H1 (cell line): ENCODE measurements around the gene SMYD4. TPM values are rescaled to one million over a fixed set of nuclear protein-coding genes. Genes with fewer than 3 reads are reported as not detected.

Source experiments
- CTCF ChIA-PET: fragments of 300-600 bp; sonication (Branson Sonifier 250); formaldehyde crosslinking; loops from one replicate; lab custom pipeline; 2021; ENCODE audit not compliant: partially characterized antibody; lab: Charles Lee
- POLR2A ChIA-PET: fragments of 300-600 bp; sonication (Branson Sonifier 250); formaldehyde crosslinking; loops from one replicate; lab custom pipeline; 2021; ENCODE audit warnings: inconsistent platforms; ENCODE audit not compliant: partially characterized antibody; lab: Charles Lee
- DNase-seq, 2 experiments: peaks; one replicate each; pipeline versions ENCODE4 v3.0.0 to v3.0.0-alpha.2; 2010 to 2022; ENCODE audit warnings: low spot score in 2 of 2, low read depth in 1 of 2, mixed read lengths in 1 of 2
- FAIRE-seq: peaks from 2 replicates; lab custom pipeline; 2011; peaks lifted over from hg19 to GRCh38; lab: Jason Lieb, UNC
- H2AFZ ChIP-seq: 2 replicates; pipeline ENCODE4 v1.8.1; 2012; ENCODE audit warnings: low read length, inconsistent platforms
- H2AK5ac ChIP-seq: 2 replicates; pipeline ENCODE4 v1.6.1; 2013; ENCODE audit warnings: low read depth, low read length
- H2BK120ac ChIP-seq: replicated peaks from 2 replicates; pipeline ENCODE3; 2013; ENCODE audit warnings: low read depth, low read length, inconsistent platforms
- H2BK12ac ChIP-seq: 2 replicates; pipeline ENCODE4 v1.6.1; 2013; ENCODE audit warnings: low read depth, low read length
- H2BK15ac ChIP-seq: 2 replicates; pipeline ENCODE4 v1.6.1; 2013; ENCODE audit warnings: low read length
- H2BK20ac ChIP-seq: 2 replicates; pipeline ENCODE4 v1.6.1; 2013; ENCODE audit warnings: low read length
- H2BK5ac ChIP-seq: 2 replicates; pipeline ENCODE4 v1.6.1; 2013; ENCODE audit warnings: low read depth, low read length
- H3K14ac ChIP-seq: 2 replicates; pipeline ENCODE4 v1.6.1; 2013; ENCODE audit warnings: inconsistent platforms; ENCODE audit not compliant: insufficient read length
- H3K18ac ChIP-seq: 2 replicates; pipeline ENCODE4 v1.6.1; 2013; ENCODE audit warnings: low read length; ENCODE audit errors: extremely low read depth
- H3K23ac ChIP-seq: 2 replicates; pipeline ENCODE4 v1.6.1; 2013; ENCODE audit warnings: inconsistent platforms; ENCODE audit not compliant: insufficient read length
- H3K23me2 ChIP-seq: 2 replicates; pipeline ENCODE4 v1.6.1; 2013; ENCODE audit warnings: low read depth, low read length
- H3K27ac ChIP-seq: 2 replicates; pipeline ENCODE4 v1.6.1; 2011; ENCODE audit warnings: low read depth, low read length, inconsistent platforms
- H3K27me3 ChIP-seq, 4 experiments: replicated peaks in 1 of 4; 1 replicate in 1 of 4; 2 replicates in 3 of 4; pipeline versions ENCODE4 v1.6.1 to v1.8.1; 2011 to 2013; ENCODE audit warnings: low read length in 3 of 4, mild to moderate bottlenecking in 3 of 4, inconsistent platforms in 2 of 4, mixed read lengths in 2 of 4, moderate library complexity in 1 of 4; ENCODE audit not compliant: control insufficient read depth in 3 of 4, insufficient read depth in 3 of 4; ENCODE audit errors: extremely low read depth in 1 of 4
- H3K36me3 ChIP-seq, 4 experiments: 2 replicates each; pipeline versions ENCODE4 v1.6.1 to v1.8.1; 2011 to 2013; ENCODE audit warnings: mild to moderate bottlenecking in 4 of 4, low read length in 3 of 4, moderate library complexity in 2 of 4, control low read depth in 1 of 4, inconsistent platforms in 1 of 4; ENCODE audit not compliant: insufficient read depth in 4 of 4, control insufficient read depth in 2 of 4
- H3K4ac ChIP-seq: replicated peaks from 2 replicates; pipeline ENCODE3; 2013; ENCODE audit warnings: low read length, low read depth, mixed read lengths, inconsistent platforms; ENCODE audit not compliant: insufficient read length
- H3K4me1 ChIP-seq, 4 experiments: replicated peaks in 1 of 4; 1 replicate in 1 of 4; 2 replicates in 3 of 4; pipeline versions ENCODE4 v1.6.1 to v1.8.1; 2011 to 2013; ENCODE audit warnings: low read length in 3 of 4, inconsistent platforms in 2 of 4, mixed read lengths in 1 of 4; ENCODE audit not compliant: insufficient read depth in 4 of 4, control insufficient read depth in 3 of 4
- H3K4me2 ChIP-seq, 2 experiments: 2 replicates each; pipeline versions ENCODE4 v1.6.1 to v1.8.1; 2011 to 2013; ENCODE audit warnings: low read depth in 2 of 2, low read length in 2 of 2, control low read depth in 1 of 2, inconsistent platforms in 1 of 2, mild to moderate bottlenecking in 1 of 2; ENCODE audit not compliant: insufficient read depth in 1 of 2
- H3K4me3 ChIP-seq, 4 experiments: fragments of 200-600, 300-600 bp in 1 of 4; sonication (generic), shearing (Covaris generic), sonication (Bioruptor Twin) in 1 of 4; 2 replicates each; pipeline versions ENCODE4 v1.5.1 to v1.8.1; 2011 to 2016; ENCODE audit warnings: low read length in 4 of 4, low read depth in 3 of 4, control low read depth in 2 of 4, inconsistent platforms in 2 of 4, mild to moderate bottlenecking in 2 of 4, mixed read lengths in 1 of 4, moderate library complexity in 1 of 4; ENCODE audit not compliant: insufficient read depth in 2 of 4; ENCODE audit errors: extremely low read depth in 1 of 4
- H3K56ac ChIP-seq: replicated peaks from 2 replicates; pipeline ENCODE3; 2013; ENCODE audit warnings: low read depth, mild to moderate bottlenecking, mixed read lengths, low read length, inconsistent platforms; ENCODE audit not compliant: insufficient read length
- H3K79me1 ChIP-seq: 2 replicates; pipeline ENCODE4 v1.6.1; 2013; ENCODE audit warnings: low read depth, low read length, control low read depth
- H3K79me2 ChIP-seq, 2 experiments: 2 replicates each; pipeline versions ENCODE4 v1.6.1 to v1.8.1; 2012 to 2013; ENCODE audit warnings: low read length in 2 of 2, mild to moderate bottlenecking in 2 of 2, inconsistent platforms in 1 of 2; ENCODE audit not compliant: insufficient read depth in 2 of 2, control insufficient read depth in 1 of 2
- H3K9ac ChIP-seq, 4 experiments: replicated peaks in 1 of 4; 1 replicate in 1 of 4; 2 replicates in 3 of 4; pipeline versions ENCODE4 v1.6.1 to v1.8.1; 2011 to 2013; ENCODE audit warnings: low read depth in 3 of 4, low read length in 3 of 4, control low read depth in 2 of 4, mild to moderate bottlenecking in 2 of 4, moderate library complexity in 2 of 4, inconsistent platforms in 1 of 4; ENCODE audit errors: extremely low read depth in 1 of 4
- H3K9me3 ChIP-seq, 2 experiments: 2 replicates each; pipeline versions ENCODE4 v1.6.1 to v1.8.1; 2012 to 2013; ENCODE audit warnings: mild to moderate bottlenecking in 2 of 2, moderate library complexity in 2 of 2, control low read depth in 1 of 2, inconsistent platforms in 1 of 2, low read depth in 1 of 2, low read length in 1 of 2, mixed read lengths in 1 of 2; ENCODE audit not compliant: insufficient read depth in 2 of 2
- H4K20me1 ChIP-seq, 2 experiments: replicated peaks in 1 of 2; 2 replicates each; pipeline versions ENCODE3 to v1.8.1; 2011 to 2013; ENCODE audit warnings: inconsistent platforms in 2 of 2, low read length in 2 of 2, mild to moderate bottlenecking in 1 of 2; ENCODE audit not compliant: insufficient read depth in 2 of 2, control insufficient read depth in 1 of 2
- H4K5ac ChIP-seq: 2 replicates; pipeline ENCODE4 v1.6.1; 2013; ENCODE audit warnings: low read length, low read depth, mixed read lengths, inconsistent platforms; ENCODE audit not compliant: insufficient read length
- H4K8ac ChIP-seq: 2 replicates; pipeline ENCODE4 v1.8.0; 2013; ENCODE audit warnings: mild to moderate bottlenecking, moderate library complexity, low read length, inconsistent platforms; ENCODE audit not compliant: insufficient read depth; ENCODE audit errors: extremely low read depth
- H4K91ac ChIP-seq: replicated peaks from 2 replicates; pipeline ENCODE3; 2013; ENCODE audit warnings: low read length, mixed read lengths, inconsistent platforms; ENCODE audit not compliant: insufficient read length
- JUN ChIP-seq: IDR thresholded peaks from 2 replicates; pipeline ENCODE4 v1.6.1; 2011; ENCODE audit warnings: low read depth, mild to moderate bottlenecking, improper control_type of control experiment, low read length
- JUND ChIP-seq: IDR thresholded peaks from 2 replicates; pipeline ENCODE4 v1.6.1; 2011; ENCODE audit warnings: mild to moderate bottlenecking, improper control_type of control experiment, low read length
- RAD21 ChIP-seq, 2 experiments: IDR thresholded peaks in 1 of 2; conservative IDR thresholded peaks in 1 of 2; 2 replicates each; pipeline ENCODE4 v1.6.1; 2011; ENCODE audit warnings: low read depth in 2 of 2, low read length in 2 of 2, improper control_type of control experiment in 1 of 2, inconsistent platforms in 1 of 2, mild to moderate bottlenecking in 1 of 2, moderate library complexity in 1 of 2
- SIRT6 ChIP-seq: IDR thresholded peaks from one replicate; pipeline ENCODE4 v1.7.1; 2012; ENCODE audit warnings: low read length, inconsistent platforms
- SUZ12 ChIP-seq: fragments of 200-600 bp; sonication (generic); IDR thresholded peaks from 2 replicates; pipeline ENCODE4 v1.6.1; 2012; ENCODE audit warnings: mild to moderate bottlenecking, inconsistent platforms, low read length, moderate library complexity, mixed read lengths
- WGBS, 2 experiments: shearing (Covaris generic) in 1 of 2; methylation state at CpG; one replicate each; pipeline versions ENCODE4 v1.1.6 to v1.1.7; 2013 to 2015; ENCODE audit warnings: low lambda C conversion rate in 2 of 2, mixed read lengths in 2 of 2, inconsistent platforms in 1 of 2, low coverage in 1 of 2, missing lambda C conversion rate in 1 of 2; ENCODE audit not compliant: insufficient replicate concordance in 2 of 2, insufficient coverage in 1 of 2, insufficient read length in 1 of 2; ENCODE audit errors: extremely low coverage in 1 of 2, missing lambda C conversion rate in 1 of 2; 5-methylcytosine and 5-hydroxymethylcytosine counted together
- polyA plus RNA-seq, 7 experiments: library from polyadenylated mRNA; depleted of rRNA in 3 of 7; stranded (reverse) in 5 of 7; unstranded in 2 of 7; fragments of >200 nt in 5 of 7; fragments of 200-250 nt in 2 of 7; gene quantifications; 1 replicate in 5 of 7; 2 replicates in 1 of 7; 4 replicates in 1 of 7; pipeline versions ENCODE4 v1.2.1 to v1.2.3, GENCODE V29; 2011 to 2013; ENCODE audit warnings: missing spikeins in 2 of 7, mixed read lengths in 2 of 7
- total RNA-seq: library from RNA; stranded (reverse); fragmentation: NEBNext Ultra II Directional; extraction: Animal tissue kit (Norgen Biotek cat#: 25700); gene quantifications from 2 replicates; pipeline ENCODE4 v1.2.1, GENCODE V29; 2021

The SMYD4 gene
- total and polyA plus RNA-seq, 2 of the 8 experiments (the other 6 are each of a cell fraction or from before 2014, with no cell fraction given): 10.5 to 23.4 TPM

DNA sequence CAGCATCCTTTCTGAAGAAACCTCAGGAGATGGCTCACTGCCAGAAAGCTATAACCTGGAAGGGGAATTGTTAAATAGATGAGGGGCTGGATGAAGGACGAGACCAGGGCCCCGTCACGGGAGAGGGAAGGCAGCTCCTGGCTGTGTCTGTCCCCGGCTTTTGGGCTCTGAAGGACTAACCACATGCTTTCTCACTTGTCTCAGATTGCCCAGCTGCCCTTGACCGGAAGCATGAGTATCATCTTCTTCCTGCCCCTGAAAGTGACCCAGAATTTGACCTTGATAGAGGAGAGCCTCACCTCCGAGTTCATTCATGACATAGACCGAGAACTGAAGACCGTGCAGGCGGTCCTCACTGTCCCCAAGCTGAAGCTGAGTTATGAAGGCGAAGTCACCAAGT lies 53.4 kb downstream of the SMYD4 start:
- no peak overlapping the region for H3K27ac ChIP-seq
- no peaks in the 10 kb centered on the region for H3K23me2 ChIP-seq
- no peak overlapping the region for H2BK120ac ChIP-seq
- H3K4me2 ChIP-seq: no peak overlapping the region
- no peak overlapping the region for H3K9ac ChIP-seq
- H3K4me1 ChIP-seq: no peaks in the 10 kb centered on the region
- no peak for FAIRE-seq
- no peak overlapping the region for H3K14ac ChIP-seq
- no peak overlapping the region for H4K5ac ChIP-seq
- H2BK5ac ChIP-seq: no peak overlapping the region
- H3K18ac ChIP-seq: no peak overlapping the region
- ChIA-PET POLR2A (interaction anchor here (1.0 kb wide), 1 partner anchor 14 kb away, joined by 3 read pairs; the partner anchor contains the start of gene SERPINF1), CTCF (interaction anchor here (1.2 to 3.4 kb wide), 3 partner anchors 8 to 63 kb away, joined by 4 to 24 read pairs (median 10); no protein-coding TSS in a partner anchor)
- DNase-seq: no peak
- no peaks in the 10 kb centered on the region for H3K79me2 ChIP-seq
- no peaks in the 10 kb centered on the region for H3K27me3 ChIP-seq
- H4K91ac ChIP-seq: no peak overlapping the region
- H3K9me3 ChIP-seq: no peaks in the 10 kb centered on the region
- no peak overlapping the region for H3K4me3 ChIP-seq
- H2BK12ac ChIP-seq: no peak overlapping the region
- H2BK15ac ChIP-seq: no peak overlapping the region
- H3K23ac ChIP-seq: no peak overlapping the region
- no peak overlapping the region for H3K4ac ChIP-seq
- H3K56ac ChIP-seq: no peak overlapping the region
- peaks cover 6 to 35% (median 18%) of the 10 kb centered on the region in 4 experiments for H3K36me3 ChIP-seq
- no peak overlapping the region for H2AK5ac ChIP-seq
- H2AFZ ChIP-seq: no peak overlapping the region
- H2BK20ac ChIP-seq: no peak overlapping the region
- H4K20me1 ChIP-seq: peaks cover 2 to 5% of the 10 kb centered on the region in 2 experiments
- 93% methylated on average over 10 of the region's 10 CpGs; no CpG with 5 or more reads in 1 of the 2 experiments for WGBS, 2 experiments
- no peak overlapping the region for H4K8ac ChIP-seq
- no peaks in the 10 kb centered on the region for H3K79me1 ChIP-seq
- TF ChIP-seq JUN (no peak), SIRT6 (no peak), SUZ12 (no peak), RAD21 (IDR thresholded peaks at IDR 0.05 in 1 of 2, conservative IDR thresholded peaks at IDR 0.05 in 1 of 2; ENCODE audit: low read depth in 2 of 2, low read length in 2 of 2) (no peak), JUND (no peak)
